GM19455 (cell line): ENCODE data around the gene SEC61A2.
"Not testable (repeated sequence)": the region's sequence is repeated elsewhere in the genome, so short reads cannot be mapped to it uniquely, and the experiment has no call there.

ENCODE experiments used
- ATAC-seq: cut with Tn5 transposase; IDR thresholded peaks from one replicate; pipeline ENCODE4 v1.9.1; 2021; ENCODE audit not compliant: unreplicated experiment

Gene SEC61A2

DNA sequence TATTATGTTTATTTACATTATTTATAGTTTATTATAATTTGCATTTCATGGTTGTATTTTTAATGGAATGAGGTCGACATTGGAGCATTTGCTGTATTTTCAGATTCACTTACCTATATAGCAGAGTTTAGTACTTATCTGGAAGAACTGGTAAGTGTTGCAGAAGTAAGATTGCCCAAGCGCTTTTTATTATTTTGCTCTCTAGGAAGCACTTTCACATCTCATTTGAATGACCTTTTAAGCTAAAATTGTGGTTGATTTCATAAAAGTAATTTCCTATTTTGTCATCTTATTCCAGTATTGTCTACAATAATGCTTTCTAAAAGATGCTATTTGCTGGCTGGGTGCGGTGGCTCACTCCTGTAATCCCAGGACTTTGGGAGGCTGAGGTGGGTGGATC lies 28.6 kb downstream of the SEC61A2 start:
- ATAC-seq = no peak

DNA sequence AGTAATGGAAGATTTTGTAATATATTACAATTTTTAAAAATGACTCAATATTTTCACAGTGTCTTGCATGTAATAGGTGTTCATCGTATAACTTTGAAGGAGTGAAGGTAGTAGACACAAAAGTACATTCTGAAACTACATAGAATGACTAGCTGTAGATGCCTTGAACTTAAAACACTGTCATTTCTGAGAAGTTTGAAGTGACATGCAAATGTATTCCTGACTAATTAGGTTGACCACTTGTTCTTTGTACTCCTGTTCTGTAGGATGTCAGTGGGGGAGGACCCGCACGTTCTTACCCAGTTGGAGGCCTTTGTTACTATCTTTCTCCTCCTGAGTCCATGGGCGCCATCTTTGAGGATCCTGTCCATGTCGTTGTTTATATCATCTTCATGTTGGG lies 31.2 kb downstream of the SEC61A2 start:
- ATAC-seq = no peak

DNA sequence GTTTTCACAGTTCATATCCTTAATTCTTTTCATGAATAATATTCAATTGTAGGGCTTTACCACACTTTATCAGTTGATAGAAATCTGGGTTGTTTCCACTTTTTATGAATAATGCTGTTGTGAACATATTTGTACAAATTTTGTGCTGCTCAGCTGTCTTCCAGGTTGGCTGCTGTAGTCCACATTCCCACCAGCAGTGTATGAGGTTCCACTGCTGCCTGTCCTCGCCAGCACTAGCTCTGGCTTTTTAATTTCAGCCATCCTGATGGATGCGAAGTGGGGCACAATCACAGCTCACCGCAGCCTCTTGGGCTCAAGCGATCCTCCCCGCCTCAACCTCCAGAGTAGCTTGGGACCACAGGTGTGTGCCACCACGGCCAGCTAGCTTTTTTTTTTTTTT lies 33.5 kb downstream of the SEC61A2 start:
- ATAC-seq = no peak

DNA sequence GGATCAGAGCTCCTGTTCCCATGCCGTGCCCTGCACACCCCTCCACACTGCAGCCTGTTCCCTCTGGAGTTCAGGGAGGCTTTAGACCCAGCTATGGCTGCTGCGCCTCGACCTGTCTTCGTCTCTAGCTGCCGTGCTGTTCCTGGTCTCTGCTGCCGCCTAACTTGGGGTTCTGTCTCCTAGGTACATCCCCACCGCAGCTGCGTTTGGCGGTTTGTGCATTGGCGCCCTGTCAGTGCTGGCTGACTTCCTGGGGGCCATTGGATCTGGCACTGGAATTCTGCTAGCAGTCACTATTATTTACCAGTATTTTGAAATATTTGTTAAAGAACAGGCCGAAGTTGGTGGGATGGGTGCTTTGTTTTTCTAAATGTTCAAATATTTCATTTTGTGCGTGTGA lies 34.6 kb downstream of the SEC61A2 start:
- no peak for ATAC-seq

- ATAC-seq = no peak
These were observed 35.6 kb downstream of the SEC61A2 start for GRCh38 chr10:12165036-12165435.

- no peak for ATAC-seq
These were observed 36.7 kb downstream of the SEC61A2 start for GRCh38 chr10:12165999-12166775.

DNA sequence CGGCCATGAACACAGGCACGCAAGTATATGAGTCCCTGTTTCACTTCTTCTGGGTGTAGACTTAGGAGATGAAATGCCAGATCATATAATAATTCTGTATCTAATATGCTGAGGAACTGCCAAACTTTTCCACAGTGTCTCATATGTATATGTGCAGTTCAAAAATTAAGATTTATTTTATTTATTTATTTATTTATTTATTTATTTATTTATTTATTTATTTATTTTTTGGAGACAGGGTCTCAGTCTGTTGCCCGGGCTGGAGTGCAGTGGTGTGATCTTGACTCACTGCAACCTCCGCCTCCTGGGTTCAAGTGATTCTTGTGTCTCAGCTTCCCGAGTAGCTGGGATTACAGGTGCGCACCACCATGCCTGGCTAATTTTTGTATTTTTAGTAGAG lies 42.0 kb downstream of the SEC61A2 start:
- not testable (repeated sequence) for ATAC-seq

- no peak for ATAC-seq
These were observed 48.2 kb downstream of the SEC61A2 start for GRCh38 chr10:12177642-12178041.

DNA sequence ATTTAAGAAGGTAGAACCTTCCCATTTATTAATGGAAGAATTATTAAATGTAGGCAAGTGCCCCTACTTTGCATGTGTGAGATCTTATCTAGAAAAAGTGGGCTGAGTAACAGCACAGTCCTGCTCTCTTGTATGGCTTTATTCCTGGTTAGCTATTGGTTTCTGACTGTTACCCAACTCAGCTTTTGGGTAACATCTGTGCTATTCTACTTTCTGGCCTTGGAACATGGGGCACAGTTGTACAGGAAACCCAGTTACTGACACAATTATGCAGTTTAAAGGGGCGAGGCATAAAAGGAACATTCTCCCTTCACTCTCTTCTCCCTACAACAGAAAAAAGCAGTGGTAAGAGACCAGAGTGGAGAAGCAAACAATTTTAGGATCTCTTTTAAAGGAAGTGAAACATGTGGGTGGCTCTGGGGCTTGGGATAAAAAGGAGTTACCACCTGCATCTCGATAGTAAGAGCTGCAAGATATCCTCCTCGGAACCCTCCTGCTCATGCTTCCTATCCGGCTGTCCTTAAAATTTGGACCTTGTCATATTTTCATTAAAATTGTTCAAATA lies 50.2 kb downstream of the SEC61A2 start:
- no peak for ATAC-seq

DNA sequence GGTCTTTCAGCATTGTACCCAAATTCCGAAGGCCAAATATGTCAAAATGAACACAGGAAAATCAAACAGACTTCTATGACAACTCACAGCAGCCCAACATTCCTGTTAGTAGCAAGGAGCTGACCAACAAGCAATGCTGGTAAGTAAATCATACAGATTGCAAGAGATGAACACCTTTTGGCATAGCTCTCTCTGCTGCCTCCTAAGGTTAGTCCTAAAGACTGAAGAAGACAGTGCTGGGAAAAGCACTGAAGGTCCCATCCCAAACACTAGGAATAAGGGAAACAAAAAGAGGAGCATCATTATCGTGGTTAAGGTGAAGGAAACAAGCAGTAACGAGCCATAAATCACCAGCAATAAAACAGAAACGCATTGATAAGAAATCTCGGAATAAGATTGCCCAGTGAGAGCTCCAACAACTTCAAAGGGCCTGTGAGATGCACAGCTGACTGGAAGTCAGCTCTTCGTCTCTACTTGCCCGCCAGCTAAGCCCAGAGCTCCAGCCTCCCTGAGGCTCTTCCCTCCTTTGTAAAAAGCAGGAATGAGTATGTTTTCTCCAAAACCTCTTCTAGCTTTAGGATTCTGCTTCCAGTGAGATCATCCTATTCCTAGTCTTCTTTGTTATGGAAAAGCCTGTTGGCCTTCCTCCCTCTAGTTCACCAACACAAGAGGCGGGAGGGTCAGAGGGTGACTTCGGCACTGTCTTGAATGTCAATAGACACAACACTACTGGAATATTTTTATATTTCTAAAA lies 50.9 kb downstream of the SEC61A2 start:
- ATAC-seq = no peak

GRCh38 chr10:12181065-12181775 lies 51.7 kb downstream of the SEC61A2 start:
- peak; percentile 94 for ATAC-seq

- ATAC-seq = no peak
These were observed 54.7 kb downstream of the SEC61A2 start for GRCh38 chr10:12184165-12184564.

GRCh38 chr10:12186323-12186722 lies 56.8 kb downstream of the SEC61A2 start:
- ATAC-seq = no peak

GRCh38 chr10:12187321-12187905 lies 57.9 kb downstream of the SEC61A2 start:
- ATAC-seq = no peak

DNA sequence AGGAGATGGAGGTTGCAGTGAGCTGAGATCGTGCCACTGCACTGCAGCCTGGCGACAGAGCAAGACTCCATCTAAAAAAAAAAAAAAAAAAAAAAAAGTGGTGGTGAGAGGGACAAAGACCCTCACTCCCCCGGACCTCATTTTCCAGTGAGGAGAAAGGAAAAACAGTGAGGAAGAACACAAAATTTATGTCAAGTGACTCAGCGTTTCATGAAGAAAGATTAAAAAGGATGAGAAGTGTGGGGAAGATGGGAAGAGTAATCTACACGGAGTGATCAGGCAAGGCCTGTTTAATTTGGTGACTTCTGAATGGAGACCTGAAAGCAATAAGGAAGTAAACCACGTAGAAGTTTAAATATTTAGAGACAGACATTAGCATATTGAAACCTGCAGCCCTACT lies 59.2 kb downstream of the SEC61A2 start:
- no peak for ATAC-seq

DNA sequence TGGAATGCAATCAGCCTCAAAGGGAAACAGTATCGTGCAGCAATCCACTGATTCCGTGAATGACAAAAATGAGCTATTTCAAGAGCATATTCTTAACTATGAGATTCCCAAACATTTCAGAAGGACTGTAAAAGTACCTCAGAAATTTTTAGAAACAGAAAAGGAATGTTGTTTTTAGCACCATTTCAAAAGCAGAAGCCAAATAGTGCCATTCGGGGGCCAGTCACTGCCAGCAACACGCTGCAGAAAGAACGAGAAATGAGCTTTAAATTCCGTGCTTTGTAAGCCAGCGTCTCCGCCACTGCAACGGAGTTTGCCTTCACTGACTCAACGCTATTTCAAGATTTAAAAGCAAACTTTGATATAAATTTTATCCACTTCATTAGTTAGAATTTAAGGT lies 59.9 kb downstream of the SEC61A2 start:
- no peak for ATAC-seq

DNA sequence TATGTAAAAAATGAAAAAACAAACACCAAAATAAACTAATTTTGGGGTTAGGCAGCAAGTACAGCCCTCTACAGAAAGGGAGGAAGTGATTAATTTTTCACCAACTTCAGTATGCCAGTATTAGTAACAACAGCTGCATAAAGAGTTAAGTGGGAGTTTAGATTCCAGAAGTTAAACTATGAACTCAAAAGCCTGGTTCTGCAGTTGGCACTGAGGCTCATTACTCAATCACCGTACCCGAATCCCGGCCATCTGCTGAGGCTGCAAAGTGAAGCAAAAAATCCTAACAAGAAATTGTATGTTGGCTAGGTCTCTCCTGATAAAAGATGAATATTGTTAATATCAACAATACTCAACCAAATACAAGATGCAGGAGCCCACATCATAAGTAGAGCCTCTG lies 62.2 kb downstream of the SEC61A2 start:
- ATAC-seq = no peak

GRCh38 chr10:12193193-12193592 lies 63.7 kb downstream of the SEC61A2 start:
- no peak for ATAC-seq

DNA sequence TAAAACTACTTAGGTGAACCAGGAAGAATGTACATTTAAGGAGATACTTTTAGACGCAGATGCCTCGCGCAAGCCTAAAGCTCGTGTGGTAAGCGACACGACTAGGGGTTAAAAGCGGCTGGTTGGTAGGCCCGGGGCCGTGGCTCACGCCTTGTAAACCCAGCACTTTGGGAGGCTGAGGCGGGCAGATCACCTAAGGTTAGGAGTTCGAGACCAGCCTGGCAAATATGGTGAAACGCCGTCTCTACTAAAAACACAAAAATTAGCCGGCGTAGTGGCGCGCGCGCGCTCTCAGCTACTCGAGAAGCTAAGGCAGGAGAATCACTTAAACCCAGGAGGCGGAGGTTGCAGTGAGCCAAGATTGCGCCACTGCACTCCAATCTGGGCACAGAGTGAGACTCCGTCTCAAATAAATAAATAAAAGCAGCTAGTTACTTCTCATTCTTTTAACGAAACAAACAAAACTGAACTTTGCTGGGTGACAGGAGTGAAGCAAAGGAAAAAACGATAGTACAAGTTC lies 65.3 kb downstream of the SEC61A2 start:
- ATAC-seq = no peak

GRCh38 chr10:12195281-12195602 lies 65.8 kb downstream of the SEC61A2 start:
- peak; percentile 3 for ATAC-seq
